NCI-H446 treated with DMSO at 0.1 percent for 48 hours (cell line): ENCODE measurements around the gene CCRL2.
"Not testable (repeated sequence)": the region's sequence is repeated elsewhere in the genome, so short reads cannot be mapped to it uniquely, and the experiment has no call there.

ENCODE experiments used
- DNase-seq: peaks from one replicate; lab custom pipeline; 2025; lab: John Stamatoyannopoulos, UW

CCRL2 gene

GRCh38 chr3:46405301-46406019, 1.6 kb upstream of the CCRL2 start:
- no peak for DNase-seq

- no peak for DNase-seq
Measured at GRCh38 chr3:46406443-46406787, 644 bp upstream of the CCRL2 start.

- no peak for DNase-seq
Measured at GRCh38 chr3:46407970-46408369, 911 bp downstream of the CCRL2 start.

GRCh38 chr3:46408853-46409252, 1.8 kb downstream of the CCRL2 start:
- no peak for DNase-seq

GRCh38 chr3:46409739-46410489, 2.9 kb downstream of the CCRL2 start:
- no peak for DNase-seq

GRCh38 chr3:46410669-46411068, 3.6 kb downstream of the CCRL2 start:
- DNase-seq: no peak

GRCh38 chr3:46411271-46411670, 4.2 kb downstream of the CCRL2 start:
- DNase-seq: no peak

GRCh38 chr3:46412786-46413298, 5.8 kb downstream of the CCRL2 start:
- DNase-seq: no peak

- DNase-seq: no peak
Measured at GRCh38 chr3:46413951-46414350, 6.9 kb downstream of the CCRL2 start.

GRCh38 chr3:46414739-46415138, 7.7 kb downstream of the CCRL2 start:
- DNase-seq: no peak

GRCh38 chr3:46416125-46416810, 9.2 kb downstream of the CCRL2 start:
- no peak for DNase-seq

- no peak for DNase-seq
Measured at GRCh38 chr3:46416811-46417510, 9.9 kb downstream of the CCRL2 start.

GRCh38 chr3:46417841-46418611, 11.0 kb downstream of the CCRL2 start:
- DNase-seq: no peak

- no peak for DNase-seq
Measured at GRCh38 chr3:46419816-46420215, 12.8 kb downstream of the CCRL2 start.

- no peak for DNase-seq
Measured at GRCh38 chr3:46420931-46421330, 13.9 kb downstream of the CCRL2 start.

GRCh38 chr3:46422617-46423016, 15.6 kb downstream of the CCRL2 start:
- no peak for DNase-seq

- DNase-seq: no peak
Measured at GRCh38 chr3:46423588-46423987, 16.5 kb downstream of the CCRL2 start.

GRCh38 chr3:46426476-46426875, 19.4 kb downstream of the CCRL2 start:
- not testable (repeated sequence) for DNase-seq

- DNase-seq: not testable (repeated sequence)
Measured at GRCh38 chr3:46427404-46427803, 20.3 kb downstream of the CCRL2 start.

GRCh38 chr3:46427916-46428833, 21.1 kb downstream of the CCRL2 start:
- DNase-seq: no peak
